ENCODE results near the gene BRAF. TPM values are rescaled to one million over a fixed set of nuclear protein-coding genes. Genes with fewer than 3 reads are reported as not detected.

BRAF gene
- total and polyA plus RNA-seq, 2 of the 8 experiments (the other 6 are each of a cell fraction or from before 2014, with no cell fraction given): 11.4 to 32.6 TPM

DNA sequence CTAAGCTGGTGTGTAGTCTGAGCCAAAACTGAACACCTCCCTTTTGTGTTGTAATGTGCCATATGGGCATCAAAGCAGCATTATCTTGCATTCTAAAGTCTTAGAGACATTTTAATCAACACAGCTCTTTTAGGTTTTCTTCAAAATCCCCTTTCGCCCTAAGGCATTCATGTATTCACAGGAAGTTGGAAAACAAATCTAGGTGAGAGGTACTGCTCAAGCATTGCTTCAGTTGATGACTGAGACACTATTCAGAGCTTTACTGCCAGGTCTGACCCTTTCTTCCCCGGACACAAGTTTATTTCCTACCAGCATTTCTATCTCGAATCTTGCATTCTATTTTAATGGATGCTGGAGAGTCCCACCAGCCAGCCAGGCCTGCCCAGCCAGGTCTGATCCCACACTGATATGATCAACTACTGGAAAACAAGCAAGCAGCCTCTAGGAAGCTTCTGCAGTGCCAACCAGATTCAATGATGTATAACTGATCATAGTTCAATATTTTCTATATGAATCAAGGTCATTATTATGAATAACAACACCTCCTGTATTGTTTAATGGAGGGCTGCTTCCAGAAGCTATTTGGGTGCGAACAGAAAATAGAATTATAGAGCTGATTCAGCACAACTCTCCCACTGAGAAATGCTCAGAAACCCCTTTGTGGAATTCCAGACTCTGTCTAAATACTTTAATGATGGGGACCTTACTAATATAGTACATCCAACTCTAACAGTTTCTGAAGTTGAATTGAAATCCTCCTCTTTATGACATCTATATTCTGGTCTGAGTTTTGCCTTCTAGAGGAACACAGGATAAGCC, 4.0 kb upstream of the BRAF start:
- Histone ChIP-seq H3K56ac (replicated peaks; ENCODE audit: insufficient read length, low read depth, low read length) (no peak overlapping the region), H3K36me3 (ENCODE audit: control insufficient read depth in 2 of 4, insufficient read depth in 4 of 4, low read length in 3 of 4) (no peaks in the 10 kb centered on the region), H4K20me1 (replicated peaks in 1 of 2; ENCODE audit: control insufficient read depth in 1 of 2, insufficient read depth in 2 of 2, low read length in 2 of 2) (peaks cover under 1 to 3% of the 10 kb centered on the region in 2 experiments), H3K79me2 (ENCODE audit: control insufficient read depth in 1 of 2, insufficient read depth in 2 of 2, low read length in 2 of 2) (peaks cover 0 to 3% of the 10 kb centered on the region in 2 experiments; a peak in 3 of 4 replicates), H3K4me3 (ENCODE audit: extremely low read depth in 1 of 4, insufficient read depth in 2 of 4, low read depth in 3 of 4, low read length in 4 of 4) (no peak overlapping the region), H3K4me2 (ENCODE audit: insufficient read depth in 1 of 2, low read depth in 2 of 2, low read length in 2 of 2) (no peak overlapping the region), H3K18ac (ENCODE audit: extremely low read depth, low read length) (no peak overlapping the region), H4K8ac (ENCODE audit: extremely low read depth, insufficient read depth, low read length) (no peak overlapping the region), H2BK12ac (ENCODE audit: low read depth, low read length) (no peak overlapping the region), H2AK5ac (ENCODE audit: low read depth, low read length) (no peak overlapping the region), H4K5ac (ENCODE audit: insufficient read length, low read depth, low read length) (no peak overlapping the region), H3K14ac (ENCODE audit: insufficient read length) (no peak overlapping the region), H3K27ac (ENCODE audit: low read depth, low read length) (no peak overlapping the region), H3K23me2 (ENCODE audit: low read depth, low read length) (peaks cover under 1% of the 10 kb centered on the region; the same call in 1 of the 2 replicates), H2AFZ (ENCODE audit: low read length) (no peak overlapping the region), H3K27me3 (replicated peaks in 1 of 4; ENCODE audit: control insufficient read depth in 3 of 4, extremely low read depth in 1 of 4, insufficient read depth in 3 of 4, low read length in 3 of 4) (no peaks in the 10 kb centered on the region; a peak in 2 of 7 replicates), H4K91ac (replicated peaks; ENCODE audit: insufficient read length, low read length) (no peak overlapping the region), H3K9me3 (ENCODE audit: insufficient read depth in 2 of 2, low read depth in 1 of 2, low read length in 1 of 2) (no peaks in the 10 kb centered on the region), H3K9ac (replicated peaks in 1 of 4; ENCODE audit: extremely low read depth in 1 of 4, low read depth in 3 of 4, low read length in 3 of 4) (no peak overlapping the region), H2BK20ac (ENCODE audit: low read length) (no peak overlapping the region), H3K4ac (replicated peaks; ENCODE audit: insufficient read length, low read depth, low read length) (no peak overlapping the region), H2BK15ac (ENCODE audit: low read length) (no peak overlapping the region), H3K79me1 (ENCODE audit: low read depth, low read length) (no peaks in the 10 kb centered on the region), H3K4me1 (replicated peaks in 1 of 4; ENCODE audit: control insufficient read depth in 3 of 4, insufficient read depth in 4 of 4, low read length in 3 of 4) (no peaks in the 10 kb centered on the region), H3K23ac (ENCODE audit: insufficient read length) (no peak overlapping the region), H2BK120ac (replicated peaks; ENCODE audit: low read depth, low read length) (no peak overlapping the region), H2BK5ac (ENCODE audit: low read depth, low read length) (no peak overlapping the region)
- CTCF ChIA-PET (ENCODE audit: partially characterized antibody): interaction anchor here (0.9 to 1.3 kb wide), 4 partner anchors 11 to 253 kb away, joined by 3 to 4 read pairs (median 3); no protein-coding TSS in a partner anchor
- POLR2A ChIA-PET (ENCODE audit: partially characterized antibody): no interaction called here
- WGBS, 2 experiments (ENCODE audit: extremely low coverage in 1 of 2, insufficient coverage in 1 of 2, insufficient read length in 1 of 2, insufficient replicate concordance in 2 of 2, low coverage in 1 of 2, low lambda C conversion rate in 2 of 2, missing lambda C conversion rate in 1 of 2): 85% methylated on average over 4 of the region's 4 CpGs; no CpG with 5 or more reads in 1 of the 2 experiments
- FAIRE-seq (no peak), DNase-seq (ENCODE audit: low read depth in 1 of 2, low spot score in 2 of 2) (no peak)
- TF ChIP-seq SIRT6 (IDR thresholded peaks at IDR 0.05; ENCODE audit: low read length) (no peak), SUZ12 (IDR thresholded peaks at IDR 0.05; ENCODE audit: low read length) (no peak), NANOG (IDR thresholded peaks at IDR 0.05; ENCODE audit: insufficient read depth, low read depth, low read length, poor library complexity, severe bottlenecking) (no peak), POLR2AphosphoS5 (IDR thresholded peaks at IDR 0.05; ENCODE audit: low read depth, low read length) (no peak), CTBP2 (IDR thresholded peaks at IDR 0.05; ENCODE audit: borderline replicate concordance, insufficient read depth, insufficient read length, low read length) (no peak), ZNF274 (IDR thresholded peaks at IDR 0.05; ENCODE audit: borderline replicate concordance, extremely low read depth, low read length) (no peak)
- TF ChIP-seq, protein P1, sequence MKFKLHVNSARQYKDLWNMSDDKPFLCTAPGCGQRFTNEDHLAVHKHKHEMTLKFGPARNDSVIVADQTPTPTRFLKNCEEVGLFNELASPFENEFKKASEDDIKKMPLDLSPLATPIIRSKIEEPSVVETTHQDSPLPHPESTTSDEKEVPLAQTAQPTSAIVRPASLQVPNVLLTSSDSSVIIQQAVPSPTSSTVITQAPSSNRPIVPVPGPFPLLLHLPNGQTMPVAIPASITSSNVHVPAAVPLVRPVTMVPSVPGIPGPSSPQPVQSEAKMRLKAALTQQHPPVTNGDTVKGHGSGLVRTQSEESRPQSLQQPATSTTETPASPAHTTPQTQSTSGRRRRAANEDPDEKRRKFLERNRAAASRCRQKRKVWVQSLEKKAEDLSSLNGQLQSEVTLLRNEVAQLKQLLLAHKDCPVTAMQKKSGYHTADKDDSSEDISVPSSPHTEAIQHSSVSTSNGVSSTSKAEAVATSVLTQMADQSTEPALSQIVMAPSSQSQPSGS (IDR thresholded peaks at IDR 0.05; ENCODE audit: low read length): no peak
